GM12873 (cell line): Measurements from ENCODE around the gene LRRC4B.

ENCODE experiments used
- TF ChIP-seq, protein P1 (sequence below): IDR thresholded peaks from 2 replicates; pipeline ENCODE4 v1.5.1; 2012; ENCODE audit warnings: low read depth, mild to moderate bottlenecking, moderate library complexity, low read length, control low read depth; ENCODE audit not compliant: insufficient read depth; ENCODE audit errors: missing control alignments

LRRC4B gene

DNA sequence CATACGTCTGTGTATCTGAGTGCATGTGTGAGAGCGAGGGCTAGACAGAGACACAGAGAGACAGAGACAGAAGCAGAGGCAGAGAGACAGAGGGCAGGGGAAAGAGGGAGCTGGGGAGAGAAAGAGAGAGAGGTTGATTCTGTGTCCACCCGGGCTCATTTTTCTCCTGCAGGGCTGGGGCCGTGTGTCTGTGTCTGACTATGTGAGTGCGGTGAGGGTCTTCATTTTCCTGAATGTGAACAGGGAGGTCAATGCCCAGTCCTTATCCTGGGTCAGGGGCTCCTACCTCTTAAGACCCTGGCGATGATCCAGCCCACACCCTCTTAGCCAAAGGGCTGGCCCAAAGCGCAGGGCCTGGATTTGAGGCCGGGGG, 17.7 kb downstream of the LRRC4B start:
- TF ChIP-seq, protein P1, sequence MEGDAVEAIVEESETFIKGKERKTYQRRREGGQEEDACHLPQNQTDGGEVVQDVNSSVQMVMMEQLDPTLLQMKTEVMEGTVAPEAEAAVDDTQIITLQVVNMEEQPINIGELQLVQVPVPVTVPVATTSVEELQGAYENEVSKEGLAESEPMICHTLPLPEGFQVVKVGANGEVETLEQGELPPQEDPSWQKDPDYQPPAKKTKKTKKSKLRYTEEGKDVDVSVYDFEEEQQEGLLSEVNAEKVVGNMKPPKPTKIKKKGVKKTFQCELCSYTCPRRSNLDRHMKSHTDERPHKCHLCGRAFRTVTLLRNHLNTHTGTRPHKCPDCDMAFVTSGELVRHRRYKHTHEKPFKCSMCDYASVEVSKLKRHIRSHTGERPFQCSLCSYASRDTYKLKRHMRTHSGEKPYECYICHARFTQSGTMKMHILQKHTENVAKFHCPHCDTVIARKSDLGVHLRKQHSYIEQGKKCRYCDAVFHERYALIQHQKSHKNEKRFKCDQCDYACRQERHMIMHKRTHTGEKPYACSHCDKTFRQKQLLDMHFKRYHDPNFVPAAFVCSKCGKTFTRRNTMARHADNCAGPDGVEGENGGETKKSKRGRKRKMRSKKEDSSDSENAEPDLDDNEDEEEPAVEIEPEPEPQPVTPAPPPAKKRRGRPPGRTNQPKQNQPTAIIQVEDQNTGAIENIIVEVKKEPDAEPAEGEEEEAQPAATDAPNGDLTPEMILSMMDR, result no peak

DNA sequence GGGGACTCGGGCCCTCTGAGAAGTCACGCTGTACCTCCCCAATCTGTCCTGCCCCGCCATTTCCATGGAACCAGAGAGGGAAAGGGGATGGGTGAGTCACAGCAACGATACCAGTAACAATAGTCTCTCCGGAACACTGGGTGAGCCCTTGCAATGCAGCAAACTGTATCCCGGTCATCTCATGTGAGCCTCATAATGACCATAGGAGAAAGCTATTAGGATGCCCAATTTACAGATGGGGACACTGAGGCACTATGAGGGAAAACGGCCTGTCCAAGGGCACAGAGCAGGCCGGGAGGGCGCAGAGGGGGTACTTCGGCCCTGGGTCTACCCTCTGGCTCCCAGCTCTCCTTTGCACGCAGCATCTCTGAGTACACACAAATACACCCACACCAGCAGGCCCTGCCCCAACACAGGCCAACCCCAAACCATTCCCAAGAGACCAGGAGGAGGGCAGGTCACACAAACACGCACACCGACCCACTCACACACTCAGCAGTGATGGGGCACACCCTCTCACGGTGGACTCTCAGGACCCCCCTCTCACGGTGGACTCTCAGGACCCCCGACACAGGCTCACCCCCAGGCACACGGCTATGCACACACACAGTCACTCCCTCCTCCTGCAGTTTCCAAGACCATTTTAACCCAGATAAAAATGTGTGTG, 18.2 kb downstream of the LRRC4B start:
- TF ChIP-seq, protein P1, result no peak

GRCh38 chr19:50549059-50549926, 18.9 kb downstream of the LRRC4B start:
- TF ChIP-seq, protein P1, result no peak

GRCh38 chr19:50548191-50549058, 19.8 kb downstream of the LRRC4B start:
- TF ChIP-seq, protein P1, result no peak

DNA sequence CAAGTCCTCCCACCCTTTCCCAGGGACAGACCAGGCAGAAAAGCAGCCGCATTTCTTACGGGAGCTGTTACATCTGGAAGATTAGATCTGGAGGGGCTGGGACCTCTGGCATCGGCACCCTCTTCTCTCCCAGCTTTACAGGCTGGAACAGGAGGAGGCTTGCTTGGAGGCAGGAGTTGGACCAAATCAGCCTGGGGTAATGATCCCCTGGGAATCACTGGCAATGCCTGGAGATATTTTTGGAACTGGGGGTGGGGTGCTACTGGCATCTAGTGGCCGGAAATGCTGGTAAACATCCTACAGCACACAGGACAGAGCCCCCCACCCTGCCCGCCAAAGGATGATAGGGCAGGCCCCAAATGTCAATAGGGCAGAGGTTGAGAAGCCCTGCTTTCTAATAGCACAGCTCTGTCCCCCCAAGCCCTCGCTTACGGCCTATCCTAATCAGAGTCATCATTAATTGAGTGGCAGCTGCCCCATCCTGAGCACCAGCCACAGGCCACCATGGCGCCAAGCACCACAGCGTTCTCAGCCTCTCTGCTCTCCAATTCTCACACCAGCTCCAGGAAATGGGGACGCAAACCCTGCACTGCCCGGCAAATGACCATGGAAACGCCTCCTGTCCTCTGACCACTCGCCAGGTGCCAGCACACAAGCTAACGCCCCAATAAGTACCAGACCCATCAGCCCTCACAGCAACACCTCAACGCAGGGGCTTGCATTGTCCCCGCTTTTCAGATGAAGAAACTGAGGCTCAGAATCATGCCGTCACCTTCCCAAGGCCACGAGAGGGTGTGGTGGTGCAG, 20.6 kb downstream of the LRRC4B start:
- TF ChIP-seq, protein P1, result no peak

DNA sequence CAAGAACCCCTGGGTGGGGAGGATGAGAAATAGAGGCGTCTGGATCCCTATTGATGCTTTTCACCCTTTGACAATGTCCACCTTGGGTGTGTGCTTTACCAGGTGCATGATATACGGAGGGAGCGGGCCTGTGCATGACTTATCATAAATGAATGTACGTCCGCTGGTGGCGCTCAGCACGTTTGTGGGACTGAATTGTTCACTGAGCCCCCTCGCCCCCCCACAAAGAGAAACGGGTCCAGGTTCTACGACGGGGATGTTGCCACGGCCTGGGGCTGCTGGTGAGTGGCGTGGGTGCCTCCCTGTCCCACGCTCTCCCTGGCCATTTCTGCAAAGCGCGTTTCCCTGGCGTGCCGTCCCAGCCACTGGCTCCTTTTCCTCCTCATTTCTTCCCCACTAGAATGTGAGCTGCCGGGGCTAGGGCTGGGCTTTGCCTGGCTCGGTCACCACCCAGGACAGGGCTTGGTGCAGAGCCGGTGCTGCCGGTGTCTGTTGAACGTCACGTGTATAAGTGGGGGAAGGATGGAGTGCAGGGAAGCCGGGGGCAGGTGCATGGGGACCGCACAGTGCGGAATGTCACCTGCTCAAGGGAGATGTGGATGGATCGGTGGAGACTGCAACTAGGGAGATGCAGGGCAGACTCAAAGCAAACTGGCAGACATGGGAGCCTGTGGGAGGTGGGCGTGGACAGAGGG, 21.6 kb downstream of the LRRC4B start:
- TF ChIP-seq, protein P1, result no peak
